HG03060 (cell line): Measurements from ENCODE around the gene HEXIM1.

Source experiments
- ATAC-seq: cut with Tn5 transposase; IDR thresholded peaks from one replicate; pipeline ENCODE4 v1.9.1; 2021; ENCODE audit warnings: low read depth, moderate number of reproducible peaks; ENCODE audit not compliant: unreplicated experiment

Gene HEXIM1

DNA sequence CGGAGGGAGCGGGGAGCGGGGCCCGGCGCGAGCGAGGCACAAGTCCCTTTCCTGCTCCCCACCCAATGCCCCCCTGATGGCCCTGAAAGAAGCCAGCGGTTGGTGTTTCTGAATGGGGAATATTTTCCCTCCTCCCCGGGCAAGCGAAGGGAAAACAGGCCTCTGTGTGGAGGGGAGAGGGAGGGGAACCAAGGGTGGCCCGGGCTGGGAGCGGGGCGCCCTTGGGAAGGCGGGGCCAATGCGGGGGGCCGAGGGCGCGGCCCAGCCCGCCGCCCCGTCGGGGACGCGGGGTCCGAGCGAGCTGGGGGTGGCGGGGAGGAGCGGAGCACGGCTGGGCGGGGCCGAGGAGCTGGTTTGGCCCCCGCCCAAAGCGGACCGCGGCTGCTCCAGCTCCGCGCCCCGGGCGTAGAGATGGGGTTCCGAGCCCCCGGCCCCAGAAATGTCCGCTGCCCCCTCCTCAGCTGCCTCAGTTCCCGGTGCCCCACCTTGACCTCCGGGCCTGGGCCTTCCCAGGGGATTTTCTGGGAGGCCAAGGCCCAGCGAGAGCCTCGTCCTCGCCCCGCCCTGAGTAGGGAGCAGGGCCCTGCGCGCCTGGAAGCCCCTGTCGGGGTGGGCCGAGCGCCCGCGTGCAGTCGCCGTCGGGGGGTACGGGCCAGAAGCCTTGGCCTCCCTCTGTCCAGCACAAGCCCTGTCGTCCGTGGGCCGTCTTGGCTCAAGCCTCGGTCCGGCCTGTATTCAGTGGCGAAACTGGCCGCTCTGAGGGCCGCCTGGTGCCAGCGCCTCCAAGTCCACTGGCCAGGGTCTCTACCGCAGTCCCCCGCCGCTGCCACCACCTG, 3.9 kb upstream of the HEXIM1 start:
- ATAC-seq = no peak

DNA sequence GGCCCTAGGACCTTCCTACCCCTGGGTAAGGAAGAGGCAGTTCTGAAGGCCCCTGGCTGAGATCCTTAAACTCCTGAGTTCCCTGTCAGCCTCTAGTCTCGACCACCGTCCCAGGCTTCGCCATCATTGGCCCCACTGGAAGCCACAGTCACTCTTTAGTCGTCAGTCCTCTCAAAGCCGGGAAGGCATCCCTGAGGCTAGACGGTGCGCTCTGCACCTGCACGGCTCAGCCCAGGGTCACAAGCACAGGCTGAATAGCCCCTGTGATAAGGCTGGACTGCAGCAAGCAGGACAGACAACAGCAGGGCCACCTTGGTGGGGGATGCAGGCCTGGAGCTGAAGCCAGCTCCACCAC, 3.3 kb upstream of the HEXIM1 start:
- ATAC-seq = no peak

DNA sequence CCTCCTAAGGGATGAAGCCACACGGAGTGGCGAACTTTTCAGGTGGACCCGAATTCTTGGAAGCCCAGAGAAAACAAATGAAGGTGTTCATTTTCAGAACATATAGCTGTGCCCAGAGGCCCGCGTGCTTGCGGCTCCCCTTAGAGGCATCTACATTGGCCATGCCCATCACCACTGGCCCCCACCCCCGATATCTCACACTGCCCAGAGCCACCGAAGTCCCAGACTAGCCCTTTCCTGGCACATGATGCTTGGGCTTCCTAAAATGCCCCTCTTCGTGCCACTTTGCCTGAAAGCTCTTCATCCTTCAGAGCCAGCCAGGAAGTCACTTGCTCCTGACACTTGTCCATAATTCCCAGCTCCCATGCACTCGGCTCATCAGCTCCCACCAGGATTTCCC, 2.1 kb upstream of the HEXIM1 start:
- no peak for ATAC-seq

DNA sequence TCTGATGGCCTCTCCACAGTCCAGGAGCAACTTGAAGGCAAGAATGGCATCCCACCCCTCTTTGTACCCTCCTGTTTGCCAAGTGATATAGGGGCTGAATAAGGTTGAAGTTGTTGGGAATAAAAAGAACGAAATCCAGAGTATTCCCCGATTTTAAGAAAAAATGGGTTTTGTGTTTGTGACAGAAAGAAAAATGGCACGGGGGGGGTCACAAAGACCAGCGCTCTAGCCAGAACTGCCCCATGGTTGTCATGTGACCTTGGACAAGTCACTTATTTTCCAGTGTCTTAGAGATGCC, 1.7 kb upstream of the HEXIM1 start:
- no peak for ATAC-seq

DNA sequence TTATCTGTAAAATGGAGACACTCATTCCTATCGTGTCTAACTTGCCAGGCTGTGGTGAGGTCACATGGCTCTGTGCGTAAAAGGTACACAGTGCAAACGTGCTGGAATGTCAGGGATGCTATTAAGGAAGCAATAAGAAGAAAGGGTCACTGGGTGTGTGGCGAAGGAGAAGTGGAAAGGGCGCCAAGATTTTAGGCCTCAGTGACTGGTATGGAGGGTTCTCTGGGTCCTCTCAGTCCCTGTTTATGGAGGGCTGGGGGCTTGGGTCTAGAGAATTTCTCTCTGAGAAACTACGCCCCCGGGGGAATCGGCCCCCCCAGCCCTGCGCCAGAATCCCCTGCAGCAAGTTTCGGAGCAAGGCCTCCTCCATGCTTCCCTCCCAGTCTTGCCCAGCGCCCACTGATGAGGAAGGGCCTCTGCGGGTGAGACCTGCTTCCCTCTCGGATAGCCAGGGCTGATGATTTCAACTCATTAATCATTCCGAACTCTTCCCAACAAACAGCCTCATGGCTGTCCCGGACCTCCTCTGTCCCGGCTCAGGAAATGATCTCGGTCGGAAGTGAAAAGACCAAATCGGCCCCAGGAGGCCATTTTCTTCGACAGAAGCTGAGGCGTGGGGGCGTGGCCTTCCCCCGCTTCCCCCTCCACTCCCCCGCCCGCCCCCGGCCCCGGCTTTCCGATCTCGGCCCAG, 1.2 kb upstream of the HEXIM1 start:
- no peak for ATAC-seq

DNA sequence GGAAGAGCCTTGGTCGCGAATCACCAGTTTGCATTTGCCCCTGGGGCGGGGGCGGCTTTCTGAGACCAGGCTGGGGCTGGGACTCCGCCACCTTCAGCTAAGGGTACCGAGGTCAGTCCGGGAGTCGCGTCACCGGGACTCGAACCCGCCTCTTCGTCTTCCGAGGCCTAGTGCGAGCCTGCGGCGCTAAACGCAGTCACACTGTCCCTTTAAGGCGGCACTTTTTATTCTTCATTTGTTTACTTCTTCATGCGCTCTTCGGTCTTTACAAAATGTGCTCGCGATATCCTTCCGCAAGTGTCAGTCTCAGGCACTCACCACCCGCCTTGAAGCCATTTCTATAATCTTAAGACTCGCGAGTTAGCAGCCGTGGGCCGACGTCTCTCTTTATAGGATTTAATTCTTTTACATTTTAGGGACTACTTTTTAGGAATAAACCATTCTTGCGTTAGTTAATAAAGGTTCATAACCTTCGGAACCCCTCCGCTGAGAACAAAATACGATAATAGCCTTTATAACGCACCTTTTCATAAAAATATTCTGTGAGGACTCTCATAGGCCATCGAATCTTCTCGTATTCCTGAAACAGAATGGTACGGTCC, 593 bp upstream of the HEXIM1 start:
- no peak for ATAC-seq

DNA sequence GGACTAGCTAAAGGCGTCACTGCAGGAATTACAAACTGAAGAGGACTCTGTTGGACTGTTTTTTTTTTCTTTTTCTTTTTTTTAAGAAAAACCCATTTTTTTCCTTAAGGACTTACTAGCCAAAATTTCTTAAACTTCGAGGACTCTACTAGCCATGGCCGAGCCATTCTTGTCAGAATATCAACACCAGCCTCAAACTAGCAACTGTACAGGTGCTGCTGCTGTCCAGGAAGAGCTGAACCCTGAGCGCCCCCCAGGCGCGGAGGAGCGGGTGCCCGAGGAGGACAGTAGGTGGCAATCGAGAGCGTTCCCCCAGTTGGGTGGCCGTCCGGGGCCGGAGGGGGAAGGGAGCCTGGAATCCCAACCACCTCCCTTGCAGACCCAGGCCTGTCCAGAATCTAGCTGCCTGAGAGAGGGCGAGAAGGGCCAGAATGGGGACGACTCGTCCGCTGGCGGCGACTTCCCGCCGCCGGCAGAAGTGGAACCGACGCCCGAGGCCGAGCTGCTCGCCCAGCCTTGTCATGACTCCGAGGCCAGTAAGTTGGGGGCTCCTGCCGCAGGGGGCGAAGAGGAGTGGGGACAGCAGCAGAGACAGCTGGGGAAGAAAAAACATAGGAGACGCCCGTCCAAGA, 878 bp downstream of the HEXIM1 start:
- no peak for ATAC-seq

DNA sequence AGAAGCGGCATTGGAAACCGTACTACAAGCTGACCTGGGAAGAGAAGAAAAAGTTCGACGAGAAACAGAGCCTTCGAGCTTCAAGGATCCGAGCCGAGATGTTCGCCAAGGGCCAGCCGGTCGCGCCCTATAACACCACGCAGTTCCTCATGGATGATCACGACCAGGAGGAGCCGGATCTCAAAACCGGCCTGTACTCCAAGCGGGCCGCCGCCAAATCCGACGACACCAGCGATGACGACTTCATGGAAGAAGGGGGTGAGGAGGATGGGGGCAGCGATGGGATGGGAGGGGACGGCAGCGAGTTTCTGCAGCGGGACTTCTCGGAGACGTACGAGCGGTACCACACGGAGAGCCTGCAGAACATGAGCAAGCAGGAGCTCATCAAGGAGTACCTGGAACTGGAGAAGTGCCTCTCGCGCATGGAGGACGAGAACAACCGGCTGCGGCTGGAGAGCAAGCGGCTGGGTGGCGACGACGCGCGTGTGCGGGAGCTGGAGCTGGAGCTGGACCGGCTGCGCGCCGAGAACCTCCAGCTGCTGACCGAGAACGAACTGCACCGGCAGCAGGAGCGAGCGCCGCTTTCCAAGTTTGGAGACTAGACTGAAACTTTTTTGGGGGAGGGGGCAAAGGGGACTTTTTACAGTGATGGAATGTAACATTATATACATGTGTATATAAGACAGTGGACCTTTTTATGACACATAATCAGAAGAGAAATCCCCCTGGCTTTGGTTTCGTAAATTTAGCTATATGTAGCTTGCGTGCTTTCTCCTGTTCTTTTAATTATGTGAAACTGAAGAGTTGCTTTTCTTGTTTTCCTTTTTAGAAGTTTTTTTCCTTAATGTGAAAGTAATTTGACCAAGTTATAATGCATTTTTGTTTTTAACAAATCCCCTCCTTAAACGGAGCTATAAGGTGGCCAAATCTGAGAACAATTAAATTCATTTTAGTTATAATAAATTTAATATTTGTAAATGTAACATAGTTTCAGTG, 1.7 kb downstream of the HEXIM1 start:
- ATAC-seq = no peak

DNA sequence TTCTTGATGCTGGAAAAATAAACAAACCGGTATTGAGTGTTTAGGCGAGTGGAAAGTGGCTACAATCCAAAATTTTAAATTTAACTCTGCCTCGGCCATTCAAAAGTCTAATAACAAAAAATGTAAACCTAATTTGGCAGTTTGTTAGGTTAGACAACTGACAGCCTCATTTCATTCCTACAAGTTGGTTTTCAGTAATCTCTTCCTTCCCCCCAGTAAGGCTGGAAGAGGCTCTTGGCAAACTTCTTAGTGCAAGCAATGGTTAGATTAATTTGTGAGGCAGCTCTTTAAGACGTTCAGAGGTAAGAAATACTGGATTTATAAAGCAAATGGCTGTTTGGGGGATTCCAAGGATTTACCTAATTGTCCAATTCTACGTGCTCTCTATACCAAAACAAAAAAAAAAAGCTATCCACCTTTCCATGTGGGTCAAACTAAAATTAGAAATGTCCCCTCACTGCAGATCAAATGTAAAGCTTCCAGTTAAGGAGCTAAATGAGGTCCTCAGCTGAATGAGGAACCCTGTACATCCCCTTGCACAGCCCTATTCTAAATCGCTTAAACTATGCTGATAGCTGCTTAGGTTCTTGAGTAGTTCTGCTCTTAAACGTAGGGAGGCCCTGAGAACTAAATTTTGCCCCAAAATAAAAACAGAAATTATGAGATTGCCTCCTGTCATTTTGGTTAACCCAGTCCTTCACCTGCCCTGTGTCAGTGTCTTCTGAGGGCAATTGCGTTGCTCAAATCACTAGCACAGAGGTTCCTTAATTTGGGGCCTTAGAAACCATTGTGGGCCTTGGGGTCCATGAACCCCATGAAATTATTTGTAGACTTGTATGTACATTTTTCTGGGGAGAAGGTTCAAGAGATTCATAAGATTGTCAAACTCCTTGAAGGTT, 2.9 kb downstream of the HEXIM1 start:
- no peak for ATAC-seq

DNA sequence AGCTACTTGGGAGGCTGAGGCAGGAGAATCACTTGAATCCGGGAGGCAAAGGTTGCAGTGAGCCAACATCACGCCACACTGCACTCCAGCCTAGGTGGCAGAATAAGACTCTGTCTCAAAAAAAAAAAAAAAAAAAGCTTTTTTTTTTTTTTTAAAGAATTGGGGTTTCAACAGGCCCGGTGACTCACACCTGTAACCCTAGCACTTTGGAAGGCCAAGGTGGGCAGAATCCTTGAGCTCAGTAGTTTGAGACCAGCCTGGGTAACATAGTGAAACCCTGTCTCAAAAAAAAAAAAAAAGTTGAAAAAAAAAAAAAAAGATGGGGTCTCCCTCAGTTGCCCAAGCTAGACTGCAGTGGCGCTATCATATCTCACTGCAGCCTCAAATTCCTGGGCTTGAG, 6.8 kb downstream of the HEXIM1 start:
- ATAC-seq = no peak

DNA sequence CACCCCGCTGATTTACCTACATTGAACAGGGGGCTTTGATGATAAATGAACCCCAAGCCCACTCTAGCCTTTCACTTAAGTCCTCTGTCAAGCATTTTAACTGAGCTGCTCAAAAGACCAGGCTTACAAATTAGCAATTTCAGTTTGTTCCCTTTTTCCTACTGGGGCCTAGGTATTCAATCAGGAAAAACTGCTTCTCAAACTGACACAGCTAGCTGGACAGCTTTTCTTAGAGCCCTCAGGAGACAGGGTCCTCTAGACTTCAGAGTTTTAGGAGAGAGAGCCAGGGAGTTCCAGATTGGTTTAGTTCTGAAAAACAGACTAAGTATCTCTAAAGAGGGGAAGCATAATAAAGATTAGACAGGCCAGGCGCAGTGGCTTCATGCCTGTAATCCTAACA, 7.2 kb downstream of the HEXIM1 start:
- no peak for ATAC-seq

DNA sequence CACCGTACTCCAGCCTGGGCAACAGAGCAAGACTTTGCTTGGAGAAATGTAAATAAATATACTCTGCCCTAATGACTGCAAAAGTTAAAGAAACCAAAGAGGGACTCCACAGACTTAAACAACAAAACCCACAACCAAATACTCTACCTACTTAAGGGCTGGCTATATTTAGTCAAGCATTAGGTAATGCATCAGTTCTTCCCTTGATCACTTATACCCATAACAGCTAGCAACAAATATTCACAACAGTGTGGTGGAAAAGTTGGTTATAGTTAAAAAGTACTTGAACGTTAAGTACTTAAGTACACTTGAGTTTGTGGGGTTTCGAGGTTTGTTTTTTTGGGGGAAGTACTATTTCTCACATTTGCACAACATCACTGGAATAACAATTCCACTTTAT, 8.0 kb downstream of the HEXIM1 start:
- ATAC-seq = no peak

DNA sequence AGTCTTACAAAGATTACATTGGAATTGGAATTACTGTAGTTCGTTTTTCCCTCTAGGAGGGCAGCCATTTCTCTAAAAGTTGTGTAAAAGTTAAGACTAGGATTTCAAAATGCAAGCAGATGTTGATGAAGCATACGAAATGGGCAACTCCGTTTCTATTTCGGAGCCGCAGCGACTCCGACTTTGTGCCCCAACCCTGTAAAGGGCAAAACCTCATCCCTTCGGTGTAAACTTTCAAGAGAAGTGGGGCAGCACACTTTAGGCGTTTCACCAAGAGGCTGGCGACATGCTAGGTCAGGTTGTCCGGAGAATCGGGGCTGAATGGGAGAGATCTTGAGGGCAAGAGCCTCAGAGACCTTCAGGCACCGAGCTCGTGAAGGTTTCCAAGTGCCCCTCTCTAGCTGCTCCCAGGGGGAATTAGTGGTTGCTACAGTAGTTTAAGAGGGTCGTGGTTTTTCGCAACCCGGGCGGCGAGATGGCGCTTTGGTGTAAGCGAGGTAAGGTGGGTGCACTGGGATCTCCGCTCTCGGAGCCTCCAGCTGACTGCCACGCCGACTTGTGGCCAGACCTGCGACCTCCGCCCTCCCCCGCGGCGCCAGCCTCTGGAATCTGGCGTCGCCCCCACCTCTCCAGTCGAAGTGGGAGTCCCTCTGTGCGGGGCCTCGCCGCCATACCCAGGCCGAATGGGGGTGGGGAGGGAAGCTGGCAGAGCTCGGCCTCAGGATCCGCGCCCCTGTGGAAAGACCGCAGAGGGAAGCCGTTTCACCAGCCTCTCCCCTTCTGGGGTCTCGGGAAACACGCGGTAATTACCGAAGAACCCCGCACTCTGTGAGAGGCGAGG, 12.4 kb downstream of the HEXIM1 start:
- no peak for ATAC-seq

DNA sequence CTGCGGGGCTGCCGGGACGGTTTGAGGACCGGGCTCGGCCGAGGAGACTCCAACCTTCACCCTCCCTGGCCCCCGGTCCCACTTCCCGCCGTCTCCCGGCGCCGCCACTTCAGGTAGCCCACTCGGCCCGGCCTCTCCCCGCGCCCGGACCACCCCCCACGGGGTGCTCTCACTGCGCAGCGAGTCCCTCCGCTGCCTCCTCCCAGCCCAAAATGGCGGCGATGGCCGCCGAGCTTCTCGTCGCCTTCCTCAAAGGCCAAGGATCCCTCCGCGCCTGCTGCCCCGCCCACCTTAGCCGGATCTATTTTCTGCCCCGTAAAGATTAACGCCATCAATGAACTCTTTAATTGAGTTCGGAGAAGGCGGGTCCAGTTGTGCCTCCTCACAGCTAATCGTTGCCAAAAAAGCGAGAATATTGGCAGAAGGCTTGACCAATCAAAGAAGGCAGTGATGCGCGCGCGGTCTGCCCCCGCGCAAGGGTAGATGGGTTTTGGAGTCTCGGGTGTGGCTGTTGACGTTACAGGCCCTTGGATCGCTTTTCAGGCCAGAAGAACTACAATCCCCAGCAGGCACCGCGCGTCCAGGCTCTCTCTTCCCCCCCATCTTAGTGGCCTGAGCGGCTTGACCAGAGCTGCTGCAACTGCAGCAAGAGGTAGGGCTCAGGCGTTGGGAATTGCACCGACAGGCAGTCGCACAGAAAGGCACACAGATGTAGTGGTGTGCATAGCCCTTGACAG, 13.2 kb downstream of the HEXIM1 start, which contains the start of gene HEXIM2:
Gene HEXIM2 (plus strand): TSS at position 588 of the 737 bp plus-strand sequence. CDS start 919 bp downstream, outside the sequence.
- ATAC-seq = peak; percentile 94

DNA sequence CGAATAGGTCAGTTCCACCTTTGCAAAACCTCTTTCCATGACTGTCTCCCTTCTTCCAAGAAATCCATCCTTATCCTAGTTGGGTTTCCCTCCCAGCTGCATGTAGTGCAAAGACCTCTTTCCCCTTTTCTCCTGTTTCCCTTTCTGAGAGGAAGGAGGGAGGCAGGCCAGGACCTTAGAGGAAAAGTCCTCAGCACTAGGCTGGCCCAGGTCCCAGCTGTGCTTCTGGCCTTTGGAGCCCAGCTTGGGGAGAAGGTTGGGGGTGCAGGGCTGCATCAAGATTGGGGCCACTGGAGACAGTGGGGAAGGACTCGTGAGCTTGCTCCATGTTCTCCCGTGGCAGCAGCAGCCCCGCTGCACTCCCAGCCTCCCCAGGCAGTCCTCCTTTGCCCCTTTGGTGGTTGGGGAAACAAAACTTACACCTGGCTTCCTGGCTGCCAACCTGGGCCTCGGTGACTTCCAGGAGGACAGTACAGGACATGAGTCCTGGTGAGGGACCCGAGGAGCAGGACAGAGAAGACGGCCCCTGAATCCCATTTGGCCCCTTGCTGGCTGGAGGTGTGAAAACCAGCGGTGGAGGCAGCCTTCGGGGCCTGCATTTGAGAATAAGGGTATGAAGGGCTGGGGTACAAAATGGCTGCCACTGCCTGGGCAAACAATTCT, 13.9 kb downstream of the HEXIM1 start:
- ATAC-seq = no peak

DNA sequence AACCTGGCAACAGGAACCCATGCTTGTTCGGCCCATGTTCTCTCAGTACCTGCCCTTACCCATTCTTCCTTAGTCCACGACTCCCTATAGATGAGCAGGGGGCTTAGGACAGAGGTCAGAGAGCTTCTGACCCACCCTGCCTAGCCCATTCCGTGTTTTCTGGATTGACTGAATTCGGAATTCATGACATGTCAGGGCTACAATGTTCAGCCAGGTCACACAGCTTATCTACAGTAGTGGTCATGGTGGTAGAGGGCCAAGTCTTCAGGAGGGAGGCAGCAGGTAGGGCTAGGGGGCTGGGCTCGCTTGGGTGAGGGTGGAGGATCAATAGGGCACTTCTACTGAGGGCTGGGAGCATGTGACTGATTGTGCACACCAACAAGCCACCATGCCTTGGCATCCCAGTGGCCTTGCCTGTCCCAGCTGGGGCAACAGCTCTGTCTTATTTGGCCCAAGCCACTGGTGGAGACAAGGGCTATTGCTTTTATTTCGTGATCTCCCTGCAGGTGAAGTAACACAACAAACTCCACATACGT, 16.5 kb downstream of the HEXIM1 start:
- ATAC-seq = no peak
